DND-41 (cell line): ENCODE measurements around the gene SGIP1.
"Not testable (repeated sequence)": the region's sequence is repeated elsewhere in the genome, so short reads cannot be mapped to it uniquely, and the experiment has no call there.

ENCODE experiments used
- ATAC-seq: fragments of 200-7000 bp; cut with Tn5 transposase; 3 replicates; pipeline ENCODE4 v1.9.1; 2021; ENCODE audit warnings: low read depth; ENCODE audit not compliant: insufficient read depth
- DNase-seq: peaks from one replicate; pipeline ENCODE4 v3.0.0-alpha.2; 2020
- H2AFZ ChIP-seq: 2 replicates; pipeline ENCODE4 v1.6.0; 2012; ENCODE audit warnings: low read depth, low read length
- H3K27ac ChIP-seq: 2 replicates; pipeline ENCODE4 v1.5.1; 2012; ENCODE audit warnings: low read length, inconsistent platforms
- H3K27me3 ChIP-seq: fragments of 200-600 bp; sonication (generic); 2 replicates; pipeline ENCODE4 v1.6.0; 2012; ENCODE audit warnings: low read length, mild to moderate bottlenecking, inconsistent platforms; ENCODE audit not compliant: insufficient read depth, poor library complexity
- H3K36me3 ChIP-seq: 2 replicates; pipeline ENCODE4 v1.5.1; 2012; ENCODE audit warnings: low read length, inconsistent platforms; ENCODE audit not compliant: insufficient read depth
- H3K4me1 ChIP-seq: 2 replicates; pipeline ENCODE4 v1.5.1; 2012; ENCODE audit warnings: mild to moderate bottlenecking, low read length; ENCODE audit not compliant: insufficient read depth
- H3K4me2 ChIP-seq: 2 replicates; pipeline ENCODE4 v1.6.0; 2012; ENCODE audit warnings: mild to moderate bottlenecking, moderate library complexity, low read length, inconsistent platforms; ENCODE audit not compliant: insufficient read depth
- H3K4me3 ChIP-seq, 2 experiments: fragments of 200-600 bp in 1 of 2; shearing (Covaris generic) in 1 of 2; 2 replicates each; pipeline ENCODE4 v1.5.1; 2012 to 2016; ENCODE audit warnings: inconsistent platforms in 2 of 2, low read length in 2 of 2, mild to moderate bottlenecking in 2 of 2, low read depth in 1 of 2, moderate library complexity in 1 of 2
- H3K79me2 ChIP-seq: 2 replicates; pipeline ENCODE4 v1.6.0; 2012; ENCODE audit warnings: low read length, inconsistent platforms; ENCODE audit not compliant: insufficient read depth
- H3K9ac ChIP-seq: 2 replicates; pipeline ENCODE4 v1.6.0; 2012; ENCODE audit warnings: low read depth, mild to moderate bottlenecking, inconsistent platforms, low read length, moderate library complexity
- H3K9me3 ChIP-seq: 2 replicates; pipeline ENCODE4 v1.5.1; 2012; ENCODE audit warnings: low read length, moderate library complexity, mild to moderate bottlenecking, inconsistent platforms; ENCODE audit not compliant: insufficient read depth, severe bottlenecking
- H4K20me1 ChIP-seq: 2 replicates; pipeline ENCODE4 v1.6.0; 2012; ENCODE audit warnings: low read length; ENCODE audit not compliant: insufficient read depth
- EZH2 ChIP-seq: IDR thresholded peaks from 3 replicates; pipeline ENCODE4 v1.6.1; 2012; ENCODE audit warnings: borderline replicate concordance, low read depth, mild to moderate bottlenecking, moderate library complexity, low read length, inconsistent platforms; ENCODE audit not compliant: severe bottlenecking
- TF ChIP-seq, protein P1 (sequence below): IDR thresholded peaks from 2 replicates; pipeline ENCODE4 v1.5.1; 2012; ENCODE audit warnings: borderline replicate concordance, low read length, moderate library complexity, mild to moderate bottlenecking; ENCODE audit not compliant: poor library complexity, severe bottlenecking; ENCODE audit errors: extremely low read depth

Gene SGIP1

GRCh38 chr1:66728021-66728420 is 194.1 kb downstream of the SGIP1 start:
- Histone ChIP-seq H3K27me3 (no peaks in the 10 kb centered on the region), H2AFZ (no peak overlapping the region), H3K36me3 (no peaks in the 10 kb centered on the region), H3K4me3 (no peak overlapping the region), H3K9ac (peak overlapping the region; percentile 52; the same call in 1 of the 2 replicates), H3K4me1 (peaks cover 68% of the 10 kb centered on the region), H3K9me3 (no peaks in the 10 kb centered on the region), H3K4me2 (no peak overlapping the region), H4K20me1 (no peaks in the 10 kb centered on the region), H3K79me2 (no peaks in the 10 kb centered on the region), H3K27ac (peak overlapping the region; percentile 93)
- TF ChIP-seq EZH2 = no peak
- DNase-seq (no peak), ATAC-seq (no peak)

DNA sequence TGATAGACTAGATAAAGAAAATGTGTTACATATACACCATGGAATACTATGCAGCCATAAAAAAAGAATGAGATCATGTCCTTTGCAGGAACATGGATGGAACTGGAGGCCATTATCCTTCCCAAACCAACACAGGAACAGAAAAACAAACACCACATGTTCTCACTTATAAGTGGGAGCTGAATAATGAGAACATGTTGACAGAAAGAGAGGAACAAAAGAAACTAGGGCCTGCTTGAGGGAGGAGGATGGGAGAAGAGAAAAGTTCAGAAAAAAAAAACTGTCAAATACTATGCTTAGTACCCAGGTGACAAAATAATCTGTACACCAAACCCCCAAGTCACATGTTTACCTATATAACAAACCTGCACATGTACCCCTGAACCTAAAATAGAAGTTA is 194.8 kb downstream of the SGIP1 start:
- H3K9me3 ChIP-seq, H3K27me3 ChIP-seq, H3K36me3 ChIP-seq, H4K20me1 ChIP-seq, DNase-seq, H3K79me2 ChIP-seq: not testable (repeated sequence)
- peak overlapping the region; percentile 22 for H2AFZ ChIP-seq
- H3K9ac ChIP-seq = peak overlapping the region; percentile 52
- peaks cover 75% of the 10 kb centered on the region for H3K4me1 ChIP-seq
- H3K27ac ChIP-seq = peak overlapping the region; percentile 93
- H3K4me2 ChIP-seq = peak overlapping the region; percentile 55
- ATAC-seq = peak; percentile 27; the same call in 2 of the 3 replicates
- H3K4me3 ChIP-seq = peak overlapping the region in 1 of 2 experiments; percentile 20; a peak in 2 of 4 replicates

- H3K4me3 ChIP-seq = peak overlapping the region in 1 of 2 experiments; percentile 20; a peak in 2 of 4 replicates
- ATAC-seq (peak; percentile 87), DNase-seq (peak; percentile 73)
- H4K20me1 ChIP-seq = no peaks in the 10 kb centered on the region
- TF ChIP-seq, protein P1, sequence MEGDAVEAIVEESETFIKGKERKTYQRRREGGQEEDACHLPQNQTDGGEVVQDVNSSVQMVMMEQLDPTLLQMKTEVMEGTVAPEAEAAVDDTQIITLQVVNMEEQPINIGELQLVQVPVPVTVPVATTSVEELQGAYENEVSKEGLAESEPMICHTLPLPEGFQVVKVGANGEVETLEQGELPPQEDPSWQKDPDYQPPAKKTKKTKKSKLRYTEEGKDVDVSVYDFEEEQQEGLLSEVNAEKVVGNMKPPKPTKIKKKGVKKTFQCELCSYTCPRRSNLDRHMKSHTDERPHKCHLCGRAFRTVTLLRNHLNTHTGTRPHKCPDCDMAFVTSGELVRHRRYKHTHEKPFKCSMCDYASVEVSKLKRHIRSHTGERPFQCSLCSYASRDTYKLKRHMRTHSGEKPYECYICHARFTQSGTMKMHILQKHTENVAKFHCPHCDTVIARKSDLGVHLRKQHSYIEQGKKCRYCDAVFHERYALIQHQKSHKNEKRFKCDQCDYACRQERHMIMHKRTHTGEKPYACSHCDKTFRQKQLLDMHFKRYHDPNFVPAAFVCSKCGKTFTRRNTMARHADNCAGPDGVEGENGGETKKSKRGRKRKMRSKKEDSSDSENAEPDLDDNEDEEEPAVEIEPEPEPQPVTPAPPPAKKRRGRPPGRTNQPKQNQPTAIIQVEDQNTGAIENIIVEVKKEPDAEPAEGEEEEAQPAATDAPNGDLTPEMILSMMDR = no peak
- TF ChIP-seq EZH2 = no peak
- H3K9me3 ChIP-seq = no peaks in the 10 kb centered on the region
- H2AFZ ChIP-seq = peak overlapping the region; percentile 48
- no peaks in the 10 kb centered on the region for H3K27me3 ChIP-seq
- H3K27ac ChIP-seq = peak overlapping the region; percentile 93
- peaks cover 77% of the 10 kb centered on the region for H3K4me1 ChIP-seq
- no peaks in the 10 kb centered on the region for H3K36me3 ChIP-seq
- H3K9ac ChIP-seq = peak overlapping the region; percentile 52
- H3K79me2 ChIP-seq = no peaks in the 10 kb centered on the region
- H3K4me2 ChIP-seq = peak overlapping the region; percentile 55
These were observed 195.2 kb downstream of the SGIP1 start for GRCh38 chr1:66729119-66729518.

GRCh38 chr1:66729523-66729922 is 195.6 kb downstream of the SGIP1 start:
- H3K9me3 ChIP-seq = no peaks in the 10 kb centered on the region
- ATAC-seq (no peak), DNase-seq (no peak)
- H3K4me1 ChIP-seq = peaks cover 77% of the 10 kb centered on the region
- peak overlapping the region; percentile 52 for H3K9ac ChIP-seq
- H2AFZ ChIP-seq = peak overlapping the region; percentile 48
- H3K4me2 ChIP-seq = peak overlapping the region; percentile 55
- TF ChIP-seq EZH2 = no peak
- TF ChIP-seq, protein P1 = no peak
- peak overlapping the region in 1 of 2 experiments; percentile 20; a peak in 1 of 4 replicates for H3K4me3 ChIP-seq
- H3K27me3 ChIP-seq = no peaks in the 10 kb centered on the region
- peak overlapping the region; percentile 93 for H3K27ac ChIP-seq
- no peaks in the 10 kb centered on the region for H3K36me3 ChIP-seq
- H4K20me1 ChIP-seq = no peaks in the 10 kb centered on the region
- H3K79me2 ChIP-seq = no peaks in the 10 kb centered on the region
